ENCODE measurements around the gene NEURL4.

Gene NEURL4

DNA sequence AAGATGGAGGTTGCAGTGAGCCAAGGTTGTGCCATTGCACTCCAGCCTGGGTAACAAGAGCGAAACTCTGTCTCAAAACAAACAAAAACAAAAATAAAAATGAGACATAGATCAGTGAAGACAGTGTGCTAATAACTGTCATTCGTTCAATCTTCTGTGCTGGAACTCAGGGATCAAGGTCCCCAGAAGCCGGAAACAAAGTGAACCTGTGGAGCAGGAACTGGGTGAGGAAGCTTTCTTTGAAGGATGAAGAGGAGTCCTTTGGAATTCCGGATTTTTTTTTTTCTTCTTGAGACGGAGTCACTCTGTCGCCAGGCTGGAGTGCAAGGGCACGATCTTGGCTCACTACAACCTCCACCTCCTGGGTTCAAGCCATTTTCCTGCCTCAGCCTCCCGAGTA is 49.7 kb downstream of the NEURL4 start:
- DNase-seq (ENCODE audit: low read depth), result no peak

DNA sequence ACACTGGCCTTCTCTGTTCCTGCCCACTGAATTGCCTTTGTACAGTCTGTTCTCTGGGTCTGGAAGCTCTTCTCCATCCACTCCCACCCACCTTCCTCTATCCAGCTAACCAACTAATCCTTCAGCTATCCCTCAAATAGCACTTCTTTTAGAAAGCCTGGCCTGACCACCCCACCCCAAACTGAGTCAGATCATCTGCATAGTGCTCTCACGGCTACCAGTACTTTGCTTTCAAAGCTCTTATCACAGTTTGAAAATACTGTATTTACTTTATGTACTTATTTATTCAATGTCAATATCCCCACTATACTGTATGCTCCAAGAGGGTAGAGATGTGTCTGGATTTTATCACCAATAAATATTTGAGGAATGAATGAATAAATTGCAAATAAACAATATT is 62.4 kb downstream of the NEURL4 start:
- no peak for DNase-seq (ENCODE audit: low read depth)

Data from HS-27A (cell line).